ENCODE measurements around the gene UIMC1. TPM values are rescaled to one million over a fixed set of nuclear protein-coding genes. Genes with fewer than 3 reads are reported as not detected.

The UIMC1 gene
- total RNA-seq, 1 experiment from 2014 or later: 33.6 TPM

- no peak for DNase-seq (ENCODE audit: extremely low read depth, low read depth)
Measured at GRCh38 chr5:176956756-176957155, 49.8 kb downstream of the UIMC1 start.

GRCh38 chr5:176955895-176956294 lies 50.7 kb downstream of the UIMC1 start:
- DNase-seq (ENCODE audit: extremely low read depth, low read depth): no peak

DNA sequence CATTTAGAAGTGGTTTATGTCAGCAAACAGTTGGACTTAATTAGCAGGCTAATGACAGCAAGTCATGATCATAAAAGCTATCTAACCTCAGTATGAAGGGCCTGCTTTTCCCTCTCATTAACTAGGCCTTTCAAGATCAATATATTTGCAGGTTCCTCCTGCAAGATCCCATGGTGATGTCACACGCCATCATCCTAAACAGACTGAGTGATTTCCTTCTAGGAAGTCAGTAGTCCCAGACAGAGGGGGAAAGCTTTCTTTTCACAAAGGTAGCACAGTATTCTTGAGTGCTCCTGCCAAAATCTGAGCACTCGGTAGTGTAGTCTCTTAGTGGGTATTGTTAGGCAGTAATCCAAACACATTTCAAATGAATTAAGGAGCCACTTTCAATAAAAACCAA lies 52.5 kb downstream of the UIMC1 start:
- no peak for DNase-seq (ENCODE audit: extremely low read depth, low read depth)

- DNase-seq (ENCODE audit: extremely low read depth, low read depth): no peak
Measured at GRCh38 chr5:176952531-176953193, 53.9 kb downstream of the UIMC1 start.

DNA sequence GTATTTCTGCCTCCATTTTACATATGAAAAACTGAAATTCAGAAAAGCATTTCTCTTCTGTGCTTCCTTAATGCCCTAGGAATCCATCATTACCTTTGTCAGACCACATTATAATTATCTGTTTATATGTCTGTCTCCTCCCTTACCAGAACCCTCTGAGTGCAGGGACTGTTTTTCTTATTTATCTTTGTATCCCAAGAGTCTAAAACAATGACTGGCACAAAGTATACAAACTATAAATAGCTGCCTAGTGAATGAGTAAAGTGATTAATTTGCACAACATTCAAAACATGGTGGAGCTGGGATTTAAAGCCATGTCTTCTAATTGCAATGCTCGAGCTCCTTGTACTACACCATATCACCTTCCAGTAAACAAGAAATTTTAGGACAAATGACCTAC lies 58.1 kb downstream of the UIMC1 start:
- no peak for DNase-seq (ENCODE audit: extremely low read depth, low read depth)

DNA sequence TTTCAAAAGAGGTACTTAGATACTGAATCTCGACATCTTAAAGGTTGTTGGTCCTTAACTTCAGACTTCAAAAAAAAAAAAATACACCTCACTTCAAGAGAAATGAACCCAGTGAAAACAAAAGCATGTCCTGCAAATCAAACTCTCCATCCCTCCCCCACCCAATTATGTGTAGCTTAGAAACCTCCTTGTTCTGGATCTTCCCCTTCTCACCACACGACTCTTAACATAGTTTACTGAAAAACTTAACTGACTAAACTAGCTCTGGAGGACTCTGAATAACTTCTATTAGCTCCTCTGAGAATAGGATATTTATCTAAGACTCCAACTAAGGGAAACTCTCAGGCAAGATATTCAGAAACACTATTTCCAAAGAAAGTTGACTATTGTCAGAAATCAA lies 58.7 kb downstream of the UIMC1 start:
- no peak for DNase-seq (ENCODE audit: extremely low read depth, low read depth)

GRCh38 chr5:176944268-176944667 lies 62.3 kb downstream of the UIMC1 start:
- DNase-seq (ENCODE audit: extremely low read depth, low read depth): no peak

DNA sequence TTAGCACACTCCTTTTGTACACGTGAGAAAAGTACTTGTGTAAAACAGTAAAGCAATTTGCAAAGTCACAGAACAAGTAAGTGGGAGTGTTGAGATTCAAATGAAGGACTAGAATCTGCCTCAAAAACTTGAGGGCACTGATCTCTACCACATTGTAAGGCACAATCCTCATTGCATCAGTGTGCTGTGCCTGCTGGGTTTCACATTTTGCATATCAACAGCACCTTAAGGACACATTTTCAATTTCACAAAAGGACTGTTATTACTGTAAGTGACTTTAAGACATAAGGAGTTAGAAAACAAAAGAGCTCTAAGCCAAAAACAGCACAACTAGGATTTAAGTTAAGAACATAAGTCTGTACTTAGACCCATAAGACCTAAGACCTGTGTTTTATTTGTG lies 62.8 kb downstream of the UIMC1 start:
- no peak for DNase-seq (ENCODE audit: extremely low read depth, low read depth)

DNA sequence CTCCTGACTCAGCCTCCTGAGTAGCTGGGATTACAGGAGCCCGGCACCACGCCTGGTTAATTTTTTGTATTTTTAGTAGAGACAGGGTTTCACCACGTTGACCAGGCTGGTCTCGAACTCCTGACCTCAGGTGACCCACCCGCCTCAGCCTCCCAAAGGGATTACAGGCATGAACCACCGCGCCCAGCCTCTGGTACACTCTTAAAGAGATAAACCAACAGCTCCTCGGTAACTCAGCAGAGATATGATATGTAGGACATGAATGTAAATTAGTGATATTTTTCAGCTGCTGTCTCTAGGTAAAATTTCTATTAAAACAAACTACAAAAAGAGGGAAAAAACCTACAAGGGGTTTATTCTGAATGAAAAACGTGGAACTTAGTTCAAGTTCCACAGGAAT lies 64.6 kb downstream of the UIMC1 start:
- DNase-seq (ENCODE audit: extremely low read depth, low read depth): no peak

- DNase-seq (ENCODE audit: extremely low read depth, low read depth): no peak
Measured at GRCh38 chr5:176938472-176938871, 68.1 kb downstream of the UIMC1 start.

- DNase-seq (ENCODE audit: extremely low read depth, low read depth): no peak
Measured at GRCh38 chr5:176935017-176935416, 71.6 kb downstream of the UIMC1 start.

DNA sequence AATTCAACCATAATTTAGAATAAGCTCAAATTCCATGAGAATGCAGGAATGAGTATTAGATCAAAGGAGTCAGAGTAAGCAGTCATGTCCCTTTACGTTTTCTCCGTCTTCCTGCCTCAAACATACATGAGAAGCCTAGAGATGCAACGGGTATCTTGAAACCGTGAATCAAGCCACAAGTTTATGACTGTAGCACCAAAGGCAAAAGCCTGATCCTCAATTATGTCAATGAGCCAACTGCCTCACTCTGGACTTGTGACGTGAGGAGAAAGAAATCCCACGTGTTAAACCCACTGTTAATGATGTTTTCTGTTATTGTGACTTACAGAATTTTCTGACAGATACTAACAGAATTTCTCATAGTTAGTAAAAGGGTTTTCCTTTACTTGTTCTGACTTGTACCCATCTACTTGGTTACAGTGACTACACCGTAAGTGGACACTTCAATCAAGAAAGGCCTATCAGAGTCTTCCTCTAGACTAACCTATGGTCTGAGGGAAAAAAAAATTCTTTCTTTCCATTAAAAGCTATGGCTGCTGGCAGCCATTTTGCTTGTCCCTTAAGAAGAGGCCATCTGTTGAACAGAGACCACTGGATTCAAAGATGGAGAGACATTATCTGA lies 72.2 kb downstream of the UIMC1 start:
- DNase-seq (ENCODE audit: extremely low read depth, low read depth): no peak

DNA sequence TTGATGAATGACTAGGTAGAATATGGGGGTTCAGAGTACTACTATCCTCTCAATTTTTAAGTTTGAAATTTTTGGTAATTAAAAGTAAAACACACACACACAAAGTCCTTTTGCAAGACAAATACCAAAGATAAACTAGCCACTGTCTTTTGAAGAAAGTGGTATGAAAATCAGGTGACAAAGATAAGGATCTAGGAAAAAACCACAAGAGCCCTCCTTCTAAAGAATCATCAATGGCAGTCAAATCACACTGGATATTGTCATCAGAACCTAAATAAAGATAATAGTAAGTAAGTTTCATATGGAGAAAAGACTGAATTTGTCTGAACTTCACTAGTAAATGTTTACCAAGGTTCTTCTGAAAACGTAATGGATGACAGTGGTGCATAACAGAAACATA lies 76.9 kb downstream of the UIMC1 start:
- DNase-seq (ENCODE audit: extremely low read depth, low read depth): no peak

DNA sequence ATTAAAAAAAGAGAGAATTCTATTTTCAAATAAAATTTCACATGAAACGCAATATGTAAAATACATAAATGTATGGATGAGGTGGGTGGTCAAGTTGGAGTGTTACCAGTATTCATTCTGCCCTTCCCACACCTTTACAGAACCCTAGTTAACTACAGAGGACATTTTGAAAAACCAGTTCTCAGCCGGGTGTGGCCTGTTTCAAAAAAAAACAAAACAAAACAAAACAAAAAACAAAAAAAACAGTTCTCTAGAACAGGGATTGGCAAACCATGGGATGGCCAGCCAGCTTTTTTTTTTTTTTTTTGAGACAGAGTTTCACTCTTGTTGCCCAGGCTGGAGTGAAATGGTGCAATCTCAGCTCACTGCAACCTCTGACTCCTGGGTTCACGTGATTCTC lies 79.0 kb downstream of the UIMC1 start:
- no peak for DNase-seq (ENCODE audit: extremely low read depth, low read depth)

- DNase-seq (ENCODE audit: extremely low read depth, low read depth): no peak
Measured at GRCh38 chr5:176922817-176923216, 83.8 kb downstream of the UIMC1 start.

GRCh38 chr5:176921714-176922113 lies 84.9 kb downstream of the UIMC1 start:
- no peak for DNase-seq (ENCODE audit: extremely low read depth, low read depth)

- DNase-seq (ENCODE audit: extremely low read depth, low read depth): no peak
Measured at GRCh38 chr5:176918613-176919012, 88.0 kb downstream of the UIMC1 start.

DNA sequence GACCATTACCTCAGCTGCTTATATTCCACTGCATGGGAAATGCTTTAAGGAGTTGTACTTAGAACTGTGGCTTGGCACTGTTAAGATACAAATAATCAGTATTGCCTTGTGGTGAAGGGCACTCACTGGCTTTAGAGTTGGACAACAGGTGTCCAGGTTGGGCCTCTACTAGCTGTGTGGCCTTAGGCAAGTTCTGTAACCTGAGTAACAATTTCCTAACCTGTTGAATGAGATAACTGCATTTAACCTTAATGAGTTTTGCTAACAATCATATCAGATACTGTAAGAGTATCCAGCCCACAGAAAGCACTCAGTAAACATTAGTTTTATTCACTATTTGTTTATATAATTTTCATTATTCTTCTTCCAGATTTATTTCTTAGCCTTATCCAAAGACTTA lies 90.2 kb downstream of the UIMC1 start:
- DNase-seq (ENCODE audit: extremely low read depth, low read depth): no peak

- DNase-seq (ENCODE audit: extremely low read depth, low read depth): no peak
Measured at GRCh38 chr5:176915906-176916305, 90.7 kb downstream of the UIMC1 start.

DNA sequence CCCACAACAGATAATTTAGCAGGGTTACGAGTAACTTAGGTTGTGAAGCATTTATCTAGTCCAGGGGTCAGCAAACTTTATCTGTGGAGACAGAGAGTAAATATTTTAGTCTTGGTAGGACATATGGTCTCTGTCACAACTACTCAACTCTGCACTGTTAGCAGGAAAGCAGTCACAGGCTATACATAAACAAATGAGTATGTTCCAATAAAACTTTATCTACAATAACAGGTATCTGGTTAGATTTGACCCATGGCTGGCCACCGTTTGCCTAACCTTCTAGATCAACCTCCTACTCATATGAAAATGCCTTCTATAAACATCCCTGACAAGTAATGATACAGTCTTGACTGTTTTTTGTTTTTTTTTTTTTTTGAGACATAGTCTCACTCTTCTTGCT lies 94.5 kb downstream of the UIMC1 start:
- DNase-seq (ENCODE audit: extremely low read depth, low read depth): no peak

DNA sequence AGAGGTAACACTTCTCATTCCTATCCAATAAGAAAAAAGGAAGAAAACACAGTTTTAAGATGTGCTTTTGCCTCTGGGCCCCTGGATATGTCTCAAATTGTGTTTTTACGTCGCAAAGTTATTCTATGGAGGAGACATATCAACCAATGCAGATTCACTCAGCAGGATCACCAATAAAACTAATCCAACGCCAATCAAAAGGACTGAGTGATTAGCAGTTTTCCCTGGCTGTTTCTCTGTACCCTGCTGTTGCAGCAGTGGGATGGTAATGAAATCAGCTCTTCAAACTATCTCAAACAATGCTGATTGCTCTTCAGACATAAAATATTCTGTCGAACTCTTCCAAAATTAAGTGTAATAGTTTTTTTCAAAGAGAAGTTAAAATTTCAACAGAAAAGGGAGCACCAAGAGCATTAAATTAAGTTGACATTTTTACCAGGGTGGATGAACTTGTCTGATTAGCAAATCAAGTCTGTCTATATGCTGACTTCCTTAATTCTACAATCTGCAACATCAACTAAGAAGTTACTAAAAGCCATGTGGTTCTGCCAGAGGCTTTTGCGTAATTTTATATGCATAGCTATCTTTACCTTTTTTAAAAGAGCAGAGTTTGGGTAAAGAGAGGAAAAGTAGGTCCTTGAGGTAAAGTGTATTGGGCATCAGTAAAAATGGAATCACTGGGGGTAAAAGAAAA lies 97.8 kb downstream of the UIMC1 start:
- DNase-seq (ENCODE audit: extremely low read depth, low read depth): no peak

DNA sequence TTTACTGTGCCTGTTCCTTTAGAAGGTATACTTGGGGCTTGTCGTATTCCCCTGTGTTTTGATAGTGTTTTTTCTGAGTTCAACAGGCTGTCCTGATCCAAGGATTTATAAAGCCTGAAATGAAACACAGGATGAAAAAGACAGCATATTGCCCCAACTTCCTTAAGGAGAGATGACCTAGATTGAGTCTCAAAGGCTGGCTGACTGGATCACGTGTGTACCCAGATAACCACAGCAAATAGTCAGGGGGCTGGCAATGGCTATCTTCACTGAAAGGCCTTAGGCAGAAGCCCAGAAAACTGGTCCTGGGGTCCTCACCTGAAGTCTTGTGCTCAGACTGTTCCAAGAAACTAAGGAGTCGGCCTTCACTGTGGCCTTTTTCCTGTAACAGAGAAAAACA lies 99.8 kb downstream of the UIMC1 start:
- no peak for DNase-seq (ENCODE audit: extremely low read depth, low read depth)
